ENCODE results near the gene IFNL1. TPM values are rescaled to one million over a fixed set of nuclear protein-coding genes. Genes with fewer than 3 reads are reported as not detected.

The IFNL1 gene
- total RNA-seq, 2 experiments from 2014 or later: not detected

DNA sequence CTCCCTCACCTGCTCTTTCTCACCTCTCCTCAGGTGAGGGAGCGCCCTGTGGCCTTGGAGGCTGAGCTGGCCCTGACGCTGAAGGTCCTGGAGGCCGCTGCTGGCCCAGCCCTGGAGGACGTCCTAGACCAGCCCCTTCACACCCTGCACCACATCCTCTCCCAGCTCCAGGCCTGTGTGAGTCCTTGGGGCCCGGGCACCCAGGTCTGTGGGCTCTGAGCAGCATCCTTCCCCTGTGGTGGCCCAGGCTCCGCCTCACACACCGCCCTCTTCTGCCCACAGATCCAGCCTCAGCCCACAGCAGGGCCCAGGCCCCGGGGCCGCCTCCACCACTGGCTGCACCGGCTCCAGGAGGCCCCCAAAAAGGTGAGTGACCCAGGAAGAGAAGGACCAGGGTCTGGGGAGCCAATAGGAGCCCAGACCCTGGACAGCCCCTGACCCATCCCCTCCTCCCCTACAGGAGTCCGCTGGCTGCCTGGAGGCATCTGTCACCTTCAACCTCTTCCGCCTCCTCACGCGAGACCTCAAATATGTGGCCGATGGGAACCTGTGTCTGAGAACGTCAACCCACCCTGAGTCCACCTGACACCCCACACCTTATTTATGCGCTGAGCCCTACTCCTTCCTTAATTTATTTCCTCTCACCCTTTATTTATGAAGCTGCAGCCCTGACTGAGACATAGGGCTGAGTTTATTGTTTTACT is 1.9 kb downstream of the IFNL1 start:
- H2AFZ ChIP-seq (ENCODE audit: low read length): no peak overlapping the region
- H3K36me3 ChIP-seq (ENCODE audit: insufficient read depth, low read length): no peaks in the 10 kb centered on the region
- no TSS peak for BruUV-seq (replicated peaks)
- no peaks in the 10 kb centered on the region for H3K9me3 ChIP-seq (ENCODE audit: low read length)
- ChIA-PET POLR2A (no interaction called here), CTCF (ENCODE audit: unreplicated experiment) (no interaction called here)
- intact Hi-C loops (cut with micrococcal nuclease; ENCODE audit: unreplicated experiment): no loop called here
- TF ChIP-seq EZH2phosphoT487 (IDR thresholded peaks at IDR 0.05; ENCODE audit: borderline replicate concordance, low read depth, low read length): no peak
- TF ChIP-seq, protein P1, sequence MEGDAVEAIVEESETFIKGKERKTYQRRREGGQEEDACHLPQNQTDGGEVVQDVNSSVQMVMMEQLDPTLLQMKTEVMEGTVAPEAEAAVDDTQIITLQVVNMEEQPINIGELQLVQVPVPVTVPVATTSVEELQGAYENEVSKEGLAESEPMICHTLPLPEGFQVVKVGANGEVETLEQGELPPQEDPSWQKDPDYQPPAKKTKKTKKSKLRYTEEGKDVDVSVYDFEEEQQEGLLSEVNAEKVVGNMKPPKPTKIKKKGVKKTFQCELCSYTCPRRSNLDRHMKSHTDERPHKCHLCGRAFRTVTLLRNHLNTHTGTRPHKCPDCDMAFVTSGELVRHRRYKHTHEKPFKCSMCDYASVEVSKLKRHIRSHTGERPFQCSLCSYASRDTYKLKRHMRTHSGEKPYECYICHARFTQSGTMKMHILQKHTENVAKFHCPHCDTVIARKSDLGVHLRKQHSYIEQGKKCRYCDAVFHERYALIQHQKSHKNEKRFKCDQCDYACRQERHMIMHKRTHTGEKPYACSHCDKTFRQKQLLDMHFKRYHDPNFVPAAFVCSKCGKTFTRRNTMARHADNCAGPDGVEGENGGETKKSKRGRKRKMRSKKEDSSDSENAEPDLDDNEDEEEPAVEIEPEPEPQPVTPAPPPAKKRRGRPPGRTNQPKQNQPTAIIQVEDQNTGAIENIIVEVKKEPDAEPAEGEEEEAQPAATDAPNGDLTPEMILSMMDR (conservative IDR thresholded peaks at IDR 0.05; ENCODE audit: low read length): no peak
- H3K27ac ChIP-seq (ENCODE audit: low read depth, low read length, poor library complexity, severe bottlenecking): no peak overlapping the region
- no peak overlapping the region for H3K4me2 ChIP-seq (ENCODE audit: low read length)
- H4K20me1 ChIP-seq (ENCODE audit: insufficient read depth, low read length): no peaks in the 10 kb centered on the region
- no peak overlapping the region for H3K4me3 ChIP-seq (ENCODE audit: low read depth, low read length, poor library complexity, severe bottlenecking)
- no peaks in the 10 kb centered on the region for H3K79me2 ChIP-seq (ENCODE audit: insufficient read depth, low read depth, low read length)
- no peak for DNase-seq (ENCODE audit: low spot score)
- no peaks in the 10 kb centered on the region for H3K9me2 ChIP-seq (ENCODE audit: insufficient read depth, low read length)
- H3K4me1 ChIP-seq (ENCODE audit: insufficient read depth, low read length, poor library complexity, severe bottlenecking): no peaks in the 10 kb centered on the region

DNA sequence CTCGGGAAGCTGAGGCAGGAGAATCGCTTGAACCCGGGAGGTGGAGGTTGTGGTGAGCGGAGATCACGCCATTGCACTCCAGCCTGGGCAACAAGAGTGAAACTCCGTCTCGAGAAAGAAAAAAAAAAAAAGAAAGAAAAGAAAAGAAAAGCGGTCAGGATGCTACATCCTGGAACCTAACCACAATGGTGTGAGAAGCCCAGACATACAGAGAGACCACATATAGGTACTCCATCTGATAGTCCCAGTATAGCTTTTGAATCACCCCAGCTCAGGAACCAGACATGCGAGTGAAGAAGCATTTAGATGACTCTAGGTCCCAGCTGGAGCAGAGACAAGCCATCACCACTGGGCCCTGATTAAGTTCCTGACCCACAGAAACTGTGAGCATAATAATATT is 3.2 kb downstream of the IFNL1 start:
- H3K4me2 ChIP-seq (ENCODE audit: low read length): no peak overlapping the region
- H3K27ac ChIP-seq (ENCODE audit: low read depth, low read length, poor library complexity, severe bottlenecking): no peak overlapping the region
- H3K36me3 ChIP-seq (ENCODE audit: insufficient read depth, low read length): no peaks in the 10 kb centered on the region
- H3K4me1 ChIP-seq (ENCODE audit: insufficient read depth, low read length, poor library complexity, severe bottlenecking): no peaks in the 10 kb centered on the region
- no peaks in the 10 kb centered on the region for H4K20me1 ChIP-seq (ENCODE audit: insufficient read depth, low read length)
- no peak overlapping the region for H3K4me3 ChIP-seq (ENCODE audit: low read depth, low read length, poor library complexity, severe bottlenecking)
- no peaks in the 10 kb centered on the region for H3K9me2 ChIP-seq (ENCODE audit: insufficient read depth, low read length)
- no peaks in the 10 kb centered on the region for H3K9me3 ChIP-seq (ENCODE audit: low read length)
- CTCF ChIA-PET (ENCODE audit: unreplicated experiment): no interaction called here
- TF ChIP-seq EZH2phosphoT487 (IDR thresholded peaks at IDR 0.05; ENCODE audit: borderline replicate concordance, low read depth, low read length): no peak
- TF ChIP-seq, protein P1 (conservative IDR thresholded peaks at IDR 0.05; ENCODE audit: low read length): no peak
- no peak for DNase-seq (ENCODE audit: low spot score)
- no peaks in the 10 kb centered on the region for H3K79me2 ChIP-seq (ENCODE audit: insufficient read depth, low read depth, low read length)
- POLR2A ChIA-PET: no interaction called here
- H2AFZ ChIP-seq (ENCODE audit: low read length): no peak overlapping the region
- BruUV-seq (replicated peaks): no TSS peak
- intact Hi-C loops (cut with micrococcal nuclease; ENCODE audit: unreplicated experiment): no loop called here

DNA sequence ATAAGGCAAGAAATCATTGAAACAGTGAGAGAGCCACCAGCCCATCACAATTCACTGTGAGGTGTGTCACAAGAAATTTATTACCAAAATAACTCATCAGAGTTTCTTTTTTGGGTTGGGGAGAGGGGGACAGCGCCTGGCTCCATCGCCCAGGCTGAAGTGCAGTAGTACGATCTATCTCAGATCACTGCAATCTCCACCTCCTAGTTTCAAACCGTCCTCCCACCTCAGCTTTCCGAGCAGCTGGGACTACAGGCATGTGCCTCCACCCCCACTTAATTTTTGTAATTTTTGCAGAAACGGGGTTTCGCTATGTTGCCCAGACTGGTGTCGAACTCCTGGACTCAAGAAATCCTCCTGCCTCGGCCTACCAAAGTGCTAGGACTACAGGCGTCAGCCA is 3.6 kb downstream of the IFNL1 start:
- POLR2A ChIA-PET: no interaction called here
- Histone ChIP-seq H3K9me2 (ENCODE audit: insufficient read depth, low read length) (no peaks in the 10 kb centered on the region), H3K4me3 (ENCODE audit: low read depth, low read length, poor library complexity, severe bottlenecking) (no peak overlapping the region), H3K9me3 (ENCODE audit: low read length) (no peaks in the 10 kb centered on the region), H4K20me1 (ENCODE audit: insufficient read depth, low read length) (no peaks in the 10 kb centered on the region), H3K27ac (ENCODE audit: low read depth, low read length, poor library complexity, severe bottlenecking) (no peak overlapping the region), H3K36me3 (ENCODE audit: insufficient read depth, low read length) (no peaks in the 10 kb centered on the region), H3K79me2 (ENCODE audit: insufficient read depth, low read depth, low read length) (no peaks in the 10 kb centered on the region), H2AFZ (ENCODE audit: low read length) (no peak overlapping the region), H3K4me2 (ENCODE audit: low read length) (no peak overlapping the region), H3K4me1 (ENCODE audit: insufficient read depth, low read length, poor library complexity, severe bottlenecking) (no peaks in the 10 kb centered on the region)
- intact Hi-C loops (cut with micrococcal nuclease; ENCODE audit: unreplicated experiment): no loop called here
- CTCF ChIA-PET (ENCODE audit: unreplicated experiment): no interaction called here
- TF ChIP-seq, protein P1 (conservative IDR thresholded peaks at IDR 0.05; ENCODE audit: low read length): no peak
- TF ChIP-seq EZH2phosphoT487 (IDR thresholded peaks at IDR 0.05; ENCODE audit: borderline replicate concordance, low read depth, low read length): no peak
- no peak for DNase-seq (ENCODE audit: low spot score)
- no TSS peak for BruUV-seq (replicated peaks)
